ENCODE data around the gene CLDN11. TPM values are rescaled to one million over a fixed set of nuclear protein-coding genes. Genes with fewer than 3 reads are reported as not detected.
A peak's percentile ranks its signal among the peaks of the same experiment; 100 is the strongest.

Gene CLDN11
- total RNA-seq (2014; rRNA removed; shearing (Covaris generic)) = not detected in 2 replicates

- no peak for DNase-seq (ENCODE audit: low spot score)
Measured at GRCh38 chr3:170418422-170419398, at the start of gene CLDN11. Gene CLDN11 (plus strand): TSS chr3:170418868. CDS start chr3:170419067, 199 bp downstream.

DNA sequence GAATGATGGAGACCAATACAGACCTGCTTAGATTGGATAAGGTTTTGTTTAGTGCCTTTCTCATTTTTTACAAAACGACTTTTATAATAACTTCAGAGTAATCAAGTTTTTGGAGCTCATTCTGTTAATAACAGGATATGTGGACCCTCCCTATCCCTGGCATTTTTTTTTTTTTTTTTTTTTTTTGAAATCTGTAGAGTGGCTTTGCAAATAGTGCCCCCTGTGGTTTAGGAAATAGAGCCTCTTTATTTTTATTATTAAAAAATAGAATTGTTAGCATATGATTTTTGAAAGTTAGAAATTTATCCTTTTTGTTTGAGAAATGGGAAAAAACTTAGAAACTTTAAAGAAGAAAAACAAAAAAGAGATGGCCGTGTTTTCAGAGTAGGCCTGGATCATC is 49.7 kb upstream of the CLDN11 start:
- no peak for DNase-seq (ENCODE audit: low spot score)

DNA sequence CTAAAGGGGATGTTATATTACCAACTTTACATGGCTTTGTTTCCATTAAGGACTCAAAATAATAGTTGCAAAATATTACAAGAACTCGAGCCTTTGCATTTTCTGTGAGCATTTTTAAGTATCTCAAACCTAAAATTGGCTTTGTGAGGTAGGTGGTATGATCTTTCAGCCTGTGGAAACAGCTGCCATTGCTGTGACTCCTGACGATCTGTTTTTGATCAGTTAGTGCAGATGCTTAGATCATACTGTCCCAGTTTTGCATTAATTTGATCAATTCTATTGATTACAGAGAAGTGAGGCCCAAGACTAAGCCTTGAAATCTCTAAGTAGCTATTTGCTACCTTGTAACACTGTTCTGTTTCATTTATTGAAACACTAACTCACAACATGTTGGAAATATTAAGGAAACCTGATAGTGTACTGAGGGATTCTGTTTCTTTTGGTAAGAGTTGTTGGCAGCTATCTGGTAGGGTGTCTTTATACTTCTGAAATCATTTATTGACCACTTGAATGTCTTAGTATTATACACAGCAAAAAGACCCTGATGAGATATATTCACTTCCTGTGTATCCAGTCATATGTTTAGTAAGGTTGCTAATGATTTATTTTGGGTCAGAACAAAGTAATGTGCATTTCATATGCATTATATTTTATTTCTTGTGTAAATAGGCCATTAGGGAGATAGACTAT is 46.3 kb upstream of the CLDN11 start:
- no peak for DNase-seq (ENCODE audit: low spot score)

DNA sequence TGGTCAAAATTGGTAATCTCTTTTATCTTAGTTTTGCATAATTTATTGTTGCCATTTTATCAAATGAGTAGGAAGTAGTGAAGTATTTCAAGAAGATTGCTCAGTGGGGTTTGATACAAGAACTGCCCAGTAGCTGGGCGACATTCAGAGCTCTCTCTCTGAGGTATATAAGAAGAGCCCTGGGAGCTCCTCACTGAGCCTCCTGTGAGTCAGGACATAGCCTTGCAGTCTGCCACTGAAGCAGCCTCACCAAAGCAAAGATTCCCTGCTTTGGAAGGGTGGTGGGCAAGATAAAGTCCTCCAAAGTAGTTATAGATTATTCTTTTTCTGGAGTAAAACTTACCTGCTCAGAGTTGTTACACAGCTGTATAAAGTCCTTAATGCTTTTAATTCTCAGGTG is 35.1 kb upstream of the CLDN11 start:
- no peak for DNase-seq (ENCODE audit: low spot score)

- no peak for DNase-seq (ENCODE audit: low spot score)
Measured at GRCh38 chr3:170386468-170386867, 32.2 kb upstream of the CLDN11 start.

DNA sequence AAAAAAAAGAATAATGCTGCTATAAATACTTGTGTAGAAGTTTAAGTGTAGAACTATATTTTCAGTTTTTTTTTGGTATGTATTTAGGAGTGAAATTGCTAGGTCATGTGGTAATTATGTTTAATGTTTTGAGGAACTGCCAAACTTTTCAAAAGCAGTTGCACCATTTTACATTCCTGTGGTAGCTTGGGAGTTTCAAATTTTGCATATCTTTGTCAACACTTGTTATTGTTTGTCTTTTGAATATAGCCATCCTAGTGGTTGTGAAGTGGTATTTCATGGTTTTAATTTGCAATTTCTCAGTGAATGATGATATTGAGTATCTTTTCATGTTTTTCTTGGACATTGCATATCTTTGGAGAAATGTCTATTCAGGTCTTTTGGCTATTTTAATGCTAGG is 30.7 kb upstream of the CLDN11 start:
- DNase-seq (ENCODE audit: low spot score) = no peak

- DNase-seq (ENCODE audit: low spot score) = no peak
Measured at GRCh38 chr3:170391108-170391507, 27.6 kb upstream of the CLDN11 start.

DNA sequence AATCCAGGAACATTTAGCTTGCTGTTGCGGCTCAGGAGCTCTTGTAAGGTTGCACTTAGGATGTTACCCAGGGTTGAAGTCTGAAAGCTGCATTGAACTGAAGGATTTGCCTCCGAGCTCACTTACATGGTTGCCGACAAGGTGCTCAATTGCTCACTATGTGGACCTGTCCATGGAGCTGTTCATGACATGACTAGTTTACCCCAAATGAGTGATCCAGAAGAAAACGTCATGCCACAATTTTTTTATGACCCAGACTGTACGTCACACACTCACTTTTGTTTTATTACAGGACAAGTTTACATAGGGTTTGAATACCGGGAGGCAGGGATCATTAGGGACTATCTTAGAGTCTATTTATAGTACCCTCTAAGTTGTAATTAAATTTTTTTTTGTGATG is 21.0 kb upstream of the CLDN11 start:
- DNase-seq (ENCODE audit: low spot score) = no peak

DNA sequence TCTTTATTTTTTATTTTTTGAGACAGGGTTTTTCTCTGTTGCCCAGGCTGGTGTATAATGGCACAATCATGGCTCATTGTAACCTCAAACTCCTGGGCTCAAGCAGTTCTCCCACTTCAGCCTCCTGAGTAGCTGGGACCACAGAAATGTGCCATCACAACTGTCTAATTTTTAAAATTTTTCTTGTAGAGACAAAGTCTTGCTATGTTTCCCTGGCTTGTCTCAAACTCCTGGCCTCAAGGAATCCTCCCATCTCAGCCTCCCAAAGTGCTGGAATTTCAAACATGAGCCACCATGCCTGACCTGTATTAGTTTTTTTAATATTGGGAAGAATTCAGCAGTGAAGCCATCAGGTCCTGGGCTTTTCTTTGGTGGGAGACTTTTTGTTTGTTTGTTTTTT is 13.6 kb upstream of the CLDN11 start:
- no peak for DNase-seq (ENCODE audit: low spot score)

DNA sequence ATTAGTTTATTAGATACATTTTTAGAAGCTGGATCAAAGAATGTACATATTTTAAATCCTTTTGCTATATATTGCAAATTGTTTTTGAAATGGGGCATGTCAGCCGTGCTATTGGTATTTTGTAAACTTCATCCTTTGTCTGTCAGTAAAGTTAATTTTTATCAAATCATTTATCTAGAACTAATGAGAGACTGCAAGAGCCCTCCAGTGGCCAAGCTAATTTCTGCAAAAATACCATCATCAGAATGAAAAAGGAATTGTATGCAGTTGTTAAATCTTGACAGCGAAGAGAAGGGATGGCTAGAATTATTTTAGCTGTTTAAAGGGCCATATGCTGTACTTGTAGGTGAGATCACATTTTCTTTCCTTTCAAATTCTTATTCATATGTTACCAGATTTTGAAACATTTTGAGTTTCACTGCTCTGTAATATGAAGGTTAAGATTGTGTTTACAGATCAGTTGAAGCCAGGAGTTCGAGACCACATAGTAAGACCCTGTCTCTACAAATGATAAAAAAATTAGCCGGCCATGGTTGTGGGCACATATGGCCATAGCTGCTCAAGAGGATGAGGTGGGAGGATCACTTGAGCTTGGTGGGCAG is 8.1 kb upstream of the CLDN11 start:
- peak; percentile 35 for DNase-seq (ENCODE audit: low spot score)

- DNase-seq (ENCODE audit: low spot score) = no peak
Measured at GRCh38 chr3:170413291-170413690, 5.4 kb upstream of the CLDN11 start.

- DNase-seq (ENCODE audit: low spot score) = peak; percentile 89
Measured at GRCh38 chr3:170414202-170414663, 4.4 kb upstream of the CLDN11 start.

DNA sequence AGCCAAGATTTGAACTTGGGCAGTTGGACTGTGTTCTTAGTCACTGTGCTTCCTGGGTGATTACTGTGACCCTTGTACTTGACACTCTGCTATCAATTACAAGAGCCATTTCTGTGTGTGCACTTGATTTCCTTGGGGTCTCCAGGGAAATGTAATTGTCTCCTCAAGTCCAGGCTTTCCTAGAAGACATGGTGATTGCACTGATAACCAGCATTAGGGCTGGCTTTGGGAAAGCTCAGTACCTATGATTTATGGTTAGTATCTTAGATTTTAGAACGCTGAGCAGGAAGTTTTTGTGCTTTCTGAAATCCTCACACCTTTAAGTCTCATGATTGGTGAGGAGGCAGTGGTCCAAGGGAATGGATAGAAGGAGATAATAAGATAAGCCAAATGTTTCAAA is 1.6 kb upstream of the CLDN11 start:
- DNase-seq (ENCODE audit: low spot score) = no peak

DNA sequence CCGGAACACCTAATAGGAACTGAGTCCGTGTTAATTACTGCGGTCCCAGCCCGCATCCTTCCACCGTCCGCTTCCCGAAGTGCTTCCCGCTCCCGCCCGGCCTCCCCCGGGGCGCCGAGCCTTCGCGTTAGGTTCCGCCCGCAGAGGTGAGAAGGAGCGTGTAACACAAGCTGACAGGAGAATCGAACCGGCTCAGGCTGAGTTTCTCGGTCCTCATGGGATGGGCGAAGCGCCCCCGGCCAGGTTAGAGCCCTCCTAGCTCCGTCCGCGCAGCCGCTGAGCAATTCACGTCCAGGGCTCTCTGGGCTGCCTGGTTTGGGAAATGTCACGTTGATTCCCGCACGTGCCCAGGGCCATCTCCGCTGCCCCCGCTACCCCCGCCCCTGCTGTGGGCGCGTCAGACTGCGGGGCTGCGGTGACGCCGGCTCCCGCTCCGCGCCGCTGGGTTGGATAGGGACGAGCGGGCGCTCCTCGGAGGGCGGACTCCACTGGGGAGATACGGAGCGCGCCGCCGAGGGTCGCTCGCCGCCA is 954 bp downstream of the CLDN11 start:
- no peak for DNase-seq (ENCODE audit: low spot score)

DNA sequence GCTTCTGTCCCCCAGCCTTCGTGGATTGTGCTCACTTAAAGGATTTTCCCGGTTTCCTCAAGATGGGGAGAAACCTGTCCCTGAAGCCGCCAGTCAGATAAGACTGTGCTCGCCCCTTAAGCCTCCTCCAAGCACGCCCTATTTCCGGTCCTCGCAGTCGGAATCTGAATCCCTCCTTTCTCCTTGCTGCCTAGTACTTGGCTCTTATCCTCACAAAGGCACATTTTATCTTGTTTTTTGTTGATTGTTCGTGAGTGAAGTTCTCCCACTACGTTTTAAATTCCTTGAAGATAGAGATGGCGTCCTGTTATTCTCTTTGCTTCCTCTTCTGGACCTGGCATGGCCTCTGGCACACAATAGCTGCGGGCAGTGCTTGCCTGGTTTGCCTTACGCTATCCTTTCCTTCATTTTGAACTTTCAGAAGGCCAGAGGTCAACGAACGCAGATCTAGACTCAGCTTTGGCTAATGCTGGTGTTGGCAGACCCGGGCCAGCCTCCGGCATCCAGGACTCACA is 1.7 kb downstream of the CLDN11 start:
- no peak for DNase-seq (ENCODE audit: low spot score)

DNA sequence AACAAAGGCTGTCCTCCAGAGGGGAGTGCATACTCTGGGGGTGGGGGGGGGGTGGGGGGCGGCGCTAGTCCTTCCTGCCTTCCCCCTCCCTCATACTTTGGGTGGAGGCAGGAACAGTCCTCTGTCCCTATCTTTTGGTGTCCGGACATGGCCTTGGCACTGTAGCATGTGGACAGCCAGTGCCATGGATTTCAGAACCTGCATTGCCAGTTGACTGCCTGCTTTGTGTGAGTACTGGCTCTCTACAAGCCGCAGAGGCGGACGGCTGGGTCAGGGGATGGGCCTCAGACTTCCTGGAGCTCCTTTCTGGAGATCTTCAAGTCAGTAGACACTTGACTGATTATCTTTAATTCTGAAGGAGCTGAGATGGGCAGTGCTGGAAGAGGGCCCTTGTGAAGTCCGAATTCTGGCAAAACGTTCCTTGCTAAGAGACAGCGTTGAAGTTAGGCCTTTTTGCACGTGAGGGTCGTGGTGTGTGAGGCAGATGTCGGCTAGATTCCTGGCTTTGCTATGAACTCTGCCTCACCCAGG is 2.5 kb downstream of the CLDN11 start:
- DNase-seq (ENCODE audit: low spot score) = no peak

- no peak for DNase-seq (ENCODE audit: low spot score)
Measured at GRCh38 chr3:170421758-170422157, 3.1 kb downstream of the CLDN11 start.

DNA sequence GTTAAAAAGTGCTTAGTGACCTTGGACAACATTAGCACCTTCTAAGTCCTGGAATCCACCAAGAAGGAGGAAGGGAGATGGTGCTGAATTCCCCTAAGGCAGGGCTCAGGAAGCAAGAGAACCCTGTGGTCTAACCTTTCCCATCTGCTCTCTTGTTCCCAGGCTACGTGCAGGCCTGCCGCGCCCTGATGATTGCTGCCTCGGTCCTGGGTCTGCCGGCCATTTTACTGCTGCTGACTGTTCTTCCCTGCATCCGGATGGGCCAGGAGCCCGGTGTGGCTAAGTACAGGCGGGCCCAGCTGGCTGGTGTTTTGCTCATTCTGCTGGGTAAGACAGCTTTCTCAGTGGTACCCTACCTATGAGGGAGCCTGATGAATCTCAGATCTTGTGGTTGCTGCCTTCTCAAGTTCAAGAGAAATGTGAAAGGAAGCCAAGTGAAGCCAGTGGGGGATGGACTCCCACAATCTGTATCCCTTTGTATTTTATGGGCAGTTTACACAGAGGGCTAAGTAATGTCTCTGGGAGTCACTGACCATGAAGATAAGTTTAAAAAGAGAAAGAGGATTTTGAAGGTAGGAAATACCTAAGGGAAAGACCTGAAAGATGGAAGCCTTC is 4.4 kb downstream of the CLDN11 start:
- no peak for DNase-seq (ENCODE audit: low spot score)

DNA sequence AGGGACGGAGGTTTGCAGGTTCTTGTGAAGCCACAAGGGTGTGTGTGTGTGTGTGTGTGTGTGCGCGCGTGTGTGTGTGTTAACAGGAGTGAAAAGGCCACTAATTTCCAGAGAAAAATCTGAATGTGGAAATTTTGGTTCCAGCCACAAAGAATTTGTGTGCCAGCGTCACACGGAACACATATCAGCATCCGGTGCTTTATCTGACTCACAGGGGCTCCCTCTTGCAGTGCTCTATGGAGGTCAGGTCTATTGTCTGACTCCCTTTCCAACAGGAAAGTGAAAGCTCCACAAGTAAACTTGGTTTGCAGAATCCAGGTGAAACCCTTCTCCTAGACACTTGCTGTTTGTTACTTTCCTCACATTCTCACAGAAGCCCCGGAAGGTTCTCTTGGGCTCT is 6.2 kb downstream of the CLDN11 start:
- no peak for DNase-seq (ENCODE audit: low spot score)

DNA sequence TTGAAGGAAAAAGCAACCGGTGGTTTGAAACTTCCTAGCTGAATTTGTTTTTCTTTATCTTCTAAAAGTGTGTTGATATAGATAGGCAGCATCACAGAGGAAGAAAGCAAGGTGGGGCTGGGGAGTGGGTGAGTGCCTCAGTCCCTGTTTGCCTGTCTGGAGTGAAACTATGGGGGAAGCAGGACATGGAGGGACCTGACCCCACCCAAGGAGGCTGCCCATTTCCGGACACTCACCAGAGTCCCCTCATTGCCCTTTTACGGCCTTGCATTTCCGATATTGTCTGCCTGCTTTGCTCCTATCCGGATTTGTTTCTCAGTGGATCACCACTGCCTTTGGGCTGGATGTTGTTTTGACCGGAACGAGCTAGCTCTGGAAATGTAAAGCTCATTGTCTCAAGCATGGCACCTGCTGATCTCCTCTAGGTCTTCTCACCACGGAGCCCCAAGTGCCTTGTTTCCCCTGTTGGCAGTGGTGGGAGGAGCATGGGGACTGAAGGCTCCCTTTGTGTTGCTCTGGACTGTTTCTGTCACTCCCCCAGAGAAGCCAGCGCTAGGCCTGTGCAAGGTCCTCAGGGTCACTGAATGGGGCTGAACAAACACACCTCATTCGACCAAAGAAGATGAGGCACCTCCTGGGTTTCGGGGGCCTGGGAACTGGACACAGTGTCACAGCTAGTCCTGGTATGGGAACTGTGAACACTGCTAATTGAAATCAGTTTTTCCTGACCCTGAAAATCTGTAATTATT is 7.0 kb downstream of the CLDN11 start:
- DNase-seq (ENCODE audit: low spot score) = no peak

Data from A172 (cell line).